Hepatocyte (in vitro differentiated cells): Measurements from ENCODE around the gene RAN.

Experiments used
- EZH2 ChIP-seq: fragments of 200-600 bp; sonication (generic); IDR thresholded peaks from 2 replicates; pipeline ENCODE4 v1.6.1; 2016; ENCODE audit warnings: antibody characterized with exemption, mild to moderate bottlenecking, borderline replicate concordance
- EZH2phosphoT487 ChIP-seq: fragments of 200-600 bp; sonication (generic); IDR thresholded peaks from one replicate; pipeline ENCODE4 v1.6.1; 2018; ENCODE audit warnings: antibody characterized with exemption, mild to moderate bottlenecking, low read depth, moderate library complexity; ENCODE audit not compliant: unreplicated experiment, severe bottlenecking
- TF ChIP-seq, protein P1 (sequence below): fragments of 200-600 bp; sonication (generic); IDR thresholded peaks from 2 replicates; pipeline ENCODE4 v1.5.1; 2016; ENCODE audit warnings: antibody characterized with exemption, mild to moderate bottlenecking; ENCODE audit not compliant: poor library complexity

DNA sequence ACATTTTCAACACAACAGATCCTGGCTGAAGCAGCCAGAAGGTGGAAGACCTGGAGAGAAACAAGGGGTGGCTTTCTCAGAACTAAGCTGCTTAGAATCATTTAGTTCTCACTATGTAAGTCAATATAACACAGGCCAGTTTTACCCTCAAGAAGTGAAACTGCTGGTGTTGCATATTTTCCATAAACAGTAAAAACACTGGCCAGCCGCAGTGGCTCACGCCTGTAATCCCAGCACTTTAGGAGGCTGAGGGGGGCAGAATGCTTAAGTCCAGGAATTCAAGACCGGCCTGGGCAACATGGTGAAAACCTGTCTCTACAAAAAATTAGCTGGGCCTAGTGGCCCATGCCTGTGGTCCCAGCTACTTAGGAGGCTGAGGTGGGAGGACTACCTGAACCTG lies 44.4 kb upstream of the RAN start:
- TF ChIP-seq, protein P1, sequence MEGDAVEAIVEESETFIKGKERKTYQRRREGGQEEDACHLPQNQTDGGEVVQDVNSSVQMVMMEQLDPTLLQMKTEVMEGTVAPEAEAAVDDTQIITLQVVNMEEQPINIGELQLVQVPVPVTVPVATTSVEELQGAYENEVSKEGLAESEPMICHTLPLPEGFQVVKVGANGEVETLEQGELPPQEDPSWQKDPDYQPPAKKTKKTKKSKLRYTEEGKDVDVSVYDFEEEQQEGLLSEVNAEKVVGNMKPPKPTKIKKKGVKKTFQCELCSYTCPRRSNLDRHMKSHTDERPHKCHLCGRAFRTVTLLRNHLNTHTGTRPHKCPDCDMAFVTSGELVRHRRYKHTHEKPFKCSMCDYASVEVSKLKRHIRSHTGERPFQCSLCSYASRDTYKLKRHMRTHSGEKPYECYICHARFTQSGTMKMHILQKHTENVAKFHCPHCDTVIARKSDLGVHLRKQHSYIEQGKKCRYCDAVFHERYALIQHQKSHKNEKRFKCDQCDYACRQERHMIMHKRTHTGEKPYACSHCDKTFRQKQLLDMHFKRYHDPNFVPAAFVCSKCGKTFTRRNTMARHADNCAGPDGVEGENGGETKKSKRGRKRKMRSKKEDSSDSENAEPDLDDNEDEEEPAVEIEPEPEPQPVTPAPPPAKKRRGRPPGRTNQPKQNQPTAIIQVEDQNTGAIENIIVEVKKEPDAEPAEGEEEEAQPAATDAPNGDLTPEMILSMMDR, result no peak
- no peak for TF ChIP-seq EZH2
- no peak for TF ChIP-seq EZH2phosphoT487
